Measurements from ENCODE around the gene MACROD1. TPM values are rescaled to one million over a fixed set of nuclear protein-coding genes. Genes with fewer than 3 reads are reported as not detected.

MACROD1 gene
- total RNA-seq: 10 to 100 TPM; 24.9 to 50.2 (median 34.2) TPM
- polyA plus RNA-seq: 10 to 100 TPM; 21.1 to 24.1 TPM
- long read RNA-seq, donor 1, partial matches to known transcripts: 2 of 11 reads
- long read RNA-seq, donor 1, other reads (novel, unspliced or antisense): 9 of 11 reads
- long read RNA-seq, donor 2, transcript MACROD1-201 (11 exons, 1,205 nt): major isoform, 5 of 6 reads
- long read RNA-seq, donor 2, partial matches to known transcripts: 0 of 6 reads
- long read RNA-seq, donor 2, other reads (novel, unspliced or antisense): 0 of 6 reads
- long read RNA-seq, donor 3, transcript MACROD1-201 (11 exons, 1,205 nt): major isoform, 33 of 62 reads
- long read RNA-seq, donor 3, partial matches to known transcripts: 11 of 62 reads
- long read RNA-seq, donor 3, other reads (novel, unspliced or antisense): 17 of 62 reads

- peak within 1 kb of the TSS; percentile 23 to 55 for H3K27ac ChIP-seq
- no peaks in the 10 kb centered on the region for H3K27me3 ChIP-seq
- TF ChIP-seq CTCF (IDR thresholded peaks at IDR 0.05): peak in 1 of 3 donors; percentile 6
- no peak for TF ChIP-seq POLR2A (IDR thresholded peaks at IDR 0.05)
- no peak for TF ChIP-seq EP300 (IDR thresholded peaks at IDR 0.05)
- peaks cover 6% of the 10 kb centered on the region for H3K4me1 ChIP-seq (ENCODE audit: insufficient read depth)
- intact Hi-C loops (cut with DNase I): no loop called here
- peak; percentile 65 to 82 (median 78) for DNase-seq
- no peaks in the 10 kb centered on the region for H3K36me3 ChIP-seq
- peak within 1 kb of the TSS; percentile 56 for H3K4me3 ChIP-seq
- 1% methylated on average over 70 to 92 of the region's 92 CpGs for WGBS, 3 donors
- no peaks in the 10 kb centered on the region for H3K9me3 ChIP-seq
Observed at GRCh38 chr11:64165842-64166635, at the start of gene MACROD1. MACROD1 (minus strand) TSS chr11:64166113; CDS start chr11:64165994, 119 bp downstream.

DNA sequence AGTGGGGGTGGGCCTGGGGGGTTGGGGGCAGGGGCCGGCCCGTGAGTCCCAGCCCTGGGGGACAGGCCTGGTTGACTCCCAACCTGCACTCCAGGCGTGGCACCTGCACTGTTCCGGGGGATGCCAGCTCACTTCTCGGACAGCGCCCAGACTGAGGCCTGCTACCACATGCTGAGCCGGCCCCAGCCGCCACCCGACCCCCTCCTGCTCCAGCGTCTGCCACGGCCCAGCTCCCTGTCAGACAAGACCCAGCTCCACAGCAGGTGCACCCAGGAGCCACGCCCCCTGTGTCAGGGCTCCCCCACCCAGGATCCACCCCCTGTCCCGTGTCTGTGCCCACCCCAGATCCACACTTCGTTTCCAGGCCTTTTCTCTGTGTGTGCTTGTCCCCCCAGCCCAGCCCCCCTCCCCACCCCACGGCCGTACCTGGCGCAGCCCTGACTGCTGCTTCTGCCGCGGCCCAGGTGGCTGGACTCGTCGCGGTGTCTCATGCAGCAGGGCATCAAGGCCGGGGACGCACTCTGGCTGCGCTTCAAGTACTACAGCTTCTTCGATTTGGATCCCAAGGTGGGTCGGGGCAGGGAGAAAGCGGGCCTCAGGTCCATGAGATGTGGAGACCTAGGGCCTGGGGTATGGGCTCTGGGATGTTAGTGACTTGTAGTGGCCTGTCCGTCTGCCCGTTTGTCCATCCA is 45.4 kb upstream of the MACROD1 start:
- TF ChIP-seq POLR2A (IDR thresholded peaks at IDR 0.05) (no peak), CTCF (IDR thresholded peaks at IDR 0.05) (no peak), EP300 (IDR thresholded peaks at IDR 0.05) (no peak)
- intact Hi-C loops (cut with DNase I): no loop called here
- WGBS, 3 donors: 82 to 89% (median 84%) methylated on average over 27 to 30 of the region's 30 CpGs
- Histone ChIP-seq H3K4me1 (ENCODE audit: insufficient read depth) (peaks cover 4% of the 10 kb centered on the region), H3K9me3 (no peaks in the 10 kb centered on the region), H3K36me3 (no peaks in the 10 kb centered on the region), H3K4me3 (no peak overlapping the region), H3K27me3 (no peaks in the 10 kb centered on the region), H3K27ac (no peak overlapping the region)
- no peak for DNase-seq

GRCh38 chr11:64210301-64211020 is 44.5 kb upstream of the MACROD1 start:
- TF ChIP-seq EP300 (IDR thresholded peaks at IDR 0.05) (no peak), CTCF (IDR thresholded peaks at IDR 0.05) (no peak), POLR2A (IDR thresholded peaks at IDR 0.05) (no peak)
- H3K4me1 ChIP-seq (ENCODE audit: insufficient read depth): peaks cover 4% of the 10 kb centered on the region
- no peaks in the 10 kb centered on the region for H3K9me3 ChIP-seq
- DNase-seq: no peak
- no peaks in the 10 kb centered on the region for H3K27me3 ChIP-seq
- no peaks in the 10 kb centered on the region for H3K36me3 ChIP-seq
- H3K4me3 ChIP-seq: no peak overlapping the region
- intact Hi-C loops (cut with DNase I): no loop called here
- 93 to 95% (median 94%) methylated on average over 23 to 24 of the region's 24 CpGs for WGBS, 3 donors
- no peak overlapping the region for H3K27ac ChIP-seq

- Histone ChIP-seq H3K4me1 (ENCODE audit: insufficient read depth) (peaks cover 4% of the 10 kb centered on the region), H3K4me3 (no peak overlapping the region), H3K9me3 (no peaks in the 10 kb centered on the region), H3K36me3 (no peaks in the 10 kb centered on the region), H3K27ac (no peak overlapping the region), H3K27me3 (no peaks in the 10 kb centered on the region)
- WGBS, 3 donors: 88 to 92% (median 91%) methylated on average over 8 of the region's 8 CpGs
- no peak for DNase-seq
- intact Hi-C loops (cut with DNase I): loop anchor here in 2 of 4 donors (10.0 kb wide), 1 partner anchor 55 kb away; no protein-coding TSS in a partner anchor
- TF ChIP-seq EP300 (IDR thresholded peaks at IDR 0.05): no peak
- no peak for TF ChIP-seq POLR2A (IDR thresholded peaks at IDR 0.05)
- no peak for TF ChIP-seq CTCF (IDR thresholded peaks at IDR 0.05)
Observed at GRCh38 chr11:64209563-64209843, 43.6 kb upstream of the MACROD1 start.
